ENCODE data around the gene ACTN3.

DNA sequence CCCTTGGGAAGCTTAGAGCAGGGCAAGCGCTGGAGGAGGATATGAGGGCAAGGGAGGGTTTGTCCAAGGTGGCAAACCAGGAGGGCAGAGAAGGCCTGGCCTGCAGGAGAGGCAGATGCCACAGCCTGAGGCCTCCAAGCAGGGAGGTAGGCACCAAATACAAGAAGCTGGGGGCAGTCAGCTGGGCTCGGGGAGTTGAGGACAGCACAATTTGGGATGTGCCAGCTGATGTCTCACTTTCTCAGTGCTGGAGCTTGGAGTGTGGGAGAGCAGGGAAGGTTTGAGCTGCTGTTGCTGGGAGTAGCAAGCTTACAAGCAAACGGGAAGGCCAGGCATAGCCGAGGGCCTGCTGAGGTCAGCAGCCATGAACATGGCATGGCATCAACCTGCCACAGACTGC lies 4.8 kb upstream of the ACTN3 start:
- TF ChIP-seq REST (IDR thresholded peaks at IDR 0.05; ENCODE audit: borderline replicate concordance) (no peak), RAD21 (conservative IDR thresholded peaks at IDR 0.05) (no peak), EP300 (conservative IDR thresholded peaks at IDR 0.05; ENCODE audit: poor library complexity, severe bottlenecking) (no peak)
- TF ChIP-seq, protein P1, sequence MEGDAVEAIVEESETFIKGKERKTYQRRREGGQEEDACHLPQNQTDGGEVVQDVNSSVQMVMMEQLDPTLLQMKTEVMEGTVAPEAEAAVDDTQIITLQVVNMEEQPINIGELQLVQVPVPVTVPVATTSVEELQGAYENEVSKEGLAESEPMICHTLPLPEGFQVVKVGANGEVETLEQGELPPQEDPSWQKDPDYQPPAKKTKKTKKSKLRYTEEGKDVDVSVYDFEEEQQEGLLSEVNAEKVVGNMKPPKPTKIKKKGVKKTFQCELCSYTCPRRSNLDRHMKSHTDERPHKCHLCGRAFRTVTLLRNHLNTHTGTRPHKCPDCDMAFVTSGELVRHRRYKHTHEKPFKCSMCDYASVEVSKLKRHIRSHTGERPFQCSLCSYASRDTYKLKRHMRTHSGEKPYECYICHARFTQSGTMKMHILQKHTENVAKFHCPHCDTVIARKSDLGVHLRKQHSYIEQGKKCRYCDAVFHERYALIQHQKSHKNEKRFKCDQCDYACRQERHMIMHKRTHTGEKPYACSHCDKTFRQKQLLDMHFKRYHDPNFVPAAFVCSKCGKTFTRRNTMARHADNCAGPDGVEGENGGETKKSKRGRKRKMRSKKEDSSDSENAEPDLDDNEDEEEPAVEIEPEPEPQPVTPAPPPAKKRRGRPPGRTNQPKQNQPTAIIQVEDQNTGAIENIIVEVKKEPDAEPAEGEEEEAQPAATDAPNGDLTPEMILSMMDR (IDR thresholded peaks at IDR 0.05; ENCODE audit: poor library complexity, severe bottlenecking), result no peak

All from neural cell (in vitro differentiated cells).